ENCODE measurements around the gene SLC25A13.

SLC25A13 gene

GRCh38 chr7:96204601-96205000, 117.3 kb downstream of the SLC25A13 start:
- FAIRE-seq (no peak), DNase-seq (ENCODE audit: low spot score) (no peak)

DNA sequence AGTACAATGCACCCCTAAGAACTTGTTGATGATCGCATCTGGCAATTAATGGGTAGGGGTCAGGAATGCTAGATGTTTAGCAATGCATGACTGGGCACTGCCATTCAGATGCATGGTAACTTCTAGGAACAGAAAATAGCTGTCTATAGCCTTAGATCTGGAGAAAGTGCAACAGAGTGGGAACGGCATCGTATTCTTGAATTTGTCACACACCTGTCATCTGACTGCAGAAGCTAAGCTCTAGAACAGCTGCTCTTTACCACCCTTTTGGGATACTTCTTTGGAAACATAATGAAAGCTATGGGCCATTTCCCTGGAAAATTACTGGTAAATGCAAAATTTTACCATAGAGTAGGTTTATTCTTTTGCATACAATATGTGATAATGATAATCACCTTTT, 118.1 kb downstream of the SLC25A13 start:
- FAIRE-seq: no peak
- DNase-seq (ENCODE audit: low spot score): no peak

DNA sequence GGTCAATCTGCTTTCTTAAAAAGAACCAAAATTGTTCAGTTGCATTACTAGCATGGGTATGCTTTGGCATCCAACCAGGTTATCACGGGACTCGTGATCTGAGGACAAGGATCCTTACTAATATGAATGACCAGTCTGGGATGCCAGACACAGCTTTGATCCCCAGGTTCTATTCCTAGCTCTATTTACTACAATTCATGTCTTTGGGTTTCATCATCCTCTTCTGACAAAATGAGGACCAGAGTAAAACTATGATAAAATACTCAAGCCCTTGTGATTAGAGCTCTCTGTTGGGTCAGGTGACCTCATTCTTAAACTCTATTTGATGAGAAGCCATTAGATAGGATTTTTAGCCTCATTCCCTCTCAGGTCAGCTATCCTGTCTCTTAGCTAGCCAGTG, 119.8 kb downstream of the SLC25A13 start:
- DNase-seq (ENCODE audit: low spot score) (no peak), FAIRE-seq (no peak)

GRCh38 chr7:96200740-96201139, 121.2 kb downstream of the SLC25A13 start:
- DNase-seq (ENCODE audit: low spot score): no peak
- no peak for FAIRE-seq

GRCh38 chr7:96199421-96199820, 122.5 kb downstream of the SLC25A13 start:
- no peak for FAIRE-seq
- no peak for DNase-seq (ENCODE audit: low spot score)

GRCh38 chr7:96198047-96198636, 123.8 kb downstream of the SLC25A13 start:
- no peak for DNase-seq (ENCODE audit: low spot score)
- FAIRE-seq: no peak

- FAIRE-seq: no peak
- no peak for DNase-seq (ENCODE audit: low spot score)
Observed at GRCh38 chr7:96196676-96197075, 125.2 kb downstream of the SLC25A13 start.

- no peak for FAIRE-seq
Observed at GRCh38 chr7:96189129-96189820, 132.6 kb downstream of the SLC25A13 start.

DNA sequence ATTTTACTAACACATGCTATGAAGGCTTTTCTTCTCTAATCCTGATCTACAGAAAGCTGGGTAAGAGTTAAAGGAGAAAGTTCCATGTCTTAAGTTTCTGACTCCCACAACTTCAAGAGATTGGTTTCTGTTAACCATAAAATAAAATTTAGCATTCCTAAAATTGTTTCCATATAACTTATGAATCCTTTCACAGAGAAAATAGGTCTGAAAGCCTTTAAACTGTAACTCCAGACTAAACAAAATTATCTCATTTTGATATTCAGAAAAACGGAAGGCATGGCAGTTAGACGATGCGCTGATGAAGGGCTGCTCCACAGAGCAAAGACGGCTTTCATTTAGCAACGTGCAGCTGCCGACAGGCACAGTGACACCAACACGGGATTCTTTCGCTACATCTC, 133.3 kb downstream of the SLC25A13 start:
- no peak for DNase-seq (ENCODE audit: low spot score)

More at GRCh38 chr7:96189129-96189820, 132.6 kb downstream of the SLC25A13 start:
- no peak for DNase-seq (ENCODE audit: low spot score)

DNA sequence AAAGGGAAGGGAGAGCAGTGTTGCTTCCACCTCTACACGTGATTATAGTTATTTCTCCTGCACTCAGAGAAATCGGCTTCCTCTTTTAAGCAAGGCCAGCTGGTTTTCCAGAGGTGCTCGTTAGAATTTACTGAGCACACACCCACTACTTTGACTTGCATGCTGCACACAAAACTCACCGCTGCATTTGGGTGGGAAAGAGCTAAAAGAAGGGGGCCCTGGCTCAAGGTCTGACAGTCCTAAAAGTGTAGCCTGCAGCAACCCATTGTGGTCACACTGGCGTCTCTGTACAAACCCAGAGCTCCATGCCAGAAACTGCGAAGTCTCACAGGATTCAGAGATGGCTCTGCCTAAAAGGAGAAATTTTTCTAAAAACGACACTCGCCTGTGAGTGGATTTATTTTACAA, 133.7 kb downstream of the SLC25A13 start:
- FAIRE-seq (no peak), DNase-seq (ENCODE audit: low spot score) (no peak)

More for the DNA sequence above, 133.3 kb downstream of the SLC25A13 start:
- FAIRE-seq: no peak

- FAIRE-seq (no peak), DNase-seq (ENCODE audit: low spot score) (no peak)
Observed at GRCh38 chr7:96187735-96188134, 134.2 kb downstream of the SLC25A13 start.

DNA sequence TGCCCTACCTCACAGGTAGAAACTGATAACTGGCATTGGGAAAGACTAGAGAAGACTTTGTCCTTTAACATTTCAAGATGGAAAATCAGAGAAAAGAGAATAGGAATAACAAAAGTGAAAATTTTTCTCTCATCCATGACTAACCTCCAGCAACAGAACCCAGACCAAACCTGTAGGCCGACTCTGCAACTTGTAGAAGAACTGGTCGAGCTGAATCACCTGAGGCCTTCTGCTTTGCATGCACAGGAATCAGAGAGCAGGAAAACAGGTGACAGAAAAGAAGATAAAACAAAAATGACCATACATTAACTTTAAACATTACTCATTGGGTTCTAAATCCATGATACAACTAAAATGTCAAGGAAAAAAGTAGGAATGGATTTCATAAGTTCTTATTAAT, 137.1 kb downstream of the SLC25A13 start:
- no peak for DNase-seq (ENCODE audit: low spot score)
- FAIRE-seq: no peak

DNA sequence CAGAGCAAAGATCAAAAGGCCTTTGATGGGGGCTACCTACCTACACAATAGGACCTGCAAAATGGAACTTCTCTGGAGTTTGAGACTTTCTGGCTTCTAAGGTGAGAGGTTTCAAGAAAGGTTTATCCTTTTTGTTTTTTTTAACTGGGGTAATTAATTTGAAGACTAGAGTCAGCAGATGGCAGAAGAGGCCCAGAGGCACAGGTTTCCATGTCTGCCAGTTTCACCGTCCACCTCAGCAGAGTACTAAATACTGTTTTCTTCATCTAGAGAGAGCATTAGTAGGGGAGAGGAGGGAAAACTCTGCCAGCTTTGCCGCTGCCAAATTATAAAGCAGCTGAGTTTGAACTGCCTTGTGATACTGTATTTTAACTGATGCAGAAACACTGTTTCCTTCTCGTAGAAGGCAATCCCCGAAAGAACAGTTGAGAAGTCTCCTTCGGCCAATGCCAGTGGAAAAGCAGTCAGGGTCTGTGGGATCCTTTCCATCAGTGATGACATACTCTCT, 138.7 kb downstream of the SLC25A13 start:
- FAIRE-seq (no peak), DNase-seq (ENCODE audit: low spot score) (no peak)

GRCh38 chr7:96182424-96183158, 139.3 kb downstream of the SLC25A13 start:
- DNase-seq (ENCODE audit: low spot score) (no peak), FAIRE-seq (no peak)

GRCh38 chr7:96181174-96181573, 140.7 kb downstream of the SLC25A13 start:
- FAIRE-seq (no peak), DNase-seq (ENCODE audit: low spot score) (no peak)

GRCh38 chr7:96179837-96180236, 142.1 kb downstream of the SLC25A13 start:
- FAIRE-seq (no peak), DNase-seq (ENCODE audit: low spot score) (no peak)

DNA sequence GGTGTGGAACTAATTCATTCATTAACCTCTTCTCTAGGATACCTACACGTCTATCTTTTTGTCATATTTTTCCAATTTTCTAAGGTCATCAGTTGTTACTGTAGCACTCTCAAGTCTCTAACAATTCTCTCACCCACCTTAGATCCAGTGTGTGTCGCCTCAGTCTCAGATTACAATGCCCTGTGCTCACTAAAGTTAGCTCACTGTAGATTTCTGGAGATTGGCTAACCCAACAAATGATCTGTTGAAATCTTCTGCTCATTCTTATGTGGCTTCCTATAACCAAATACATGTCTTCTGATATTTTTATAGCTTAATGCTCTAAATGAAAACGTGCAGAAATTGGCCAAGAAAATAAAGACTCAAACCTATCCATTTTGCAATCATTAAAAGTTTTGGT, 142.6 kb downstream of the SLC25A13 start:
- no peak for FAIRE-seq
- no peak for DNase-seq (ENCODE audit: low spot score)

GRCh38 chr7:96178581-96178980, 143.3 kb downstream of the SLC25A13 start:
- no peak for FAIRE-seq
- no peak for DNase-seq (ENCODE audit: low spot score)

- no peak for FAIRE-seq
- DNase-seq (ENCODE audit: low spot score): no peak
Observed at GRCh38 chr7:96177353-96177752, 144.5 kb downstream of the SLC25A13 start.

GRCh38 chr7:96174812-96175211, 147.1 kb downstream of the SLC25A13 start:
- no peak for FAIRE-seq

DNA sequence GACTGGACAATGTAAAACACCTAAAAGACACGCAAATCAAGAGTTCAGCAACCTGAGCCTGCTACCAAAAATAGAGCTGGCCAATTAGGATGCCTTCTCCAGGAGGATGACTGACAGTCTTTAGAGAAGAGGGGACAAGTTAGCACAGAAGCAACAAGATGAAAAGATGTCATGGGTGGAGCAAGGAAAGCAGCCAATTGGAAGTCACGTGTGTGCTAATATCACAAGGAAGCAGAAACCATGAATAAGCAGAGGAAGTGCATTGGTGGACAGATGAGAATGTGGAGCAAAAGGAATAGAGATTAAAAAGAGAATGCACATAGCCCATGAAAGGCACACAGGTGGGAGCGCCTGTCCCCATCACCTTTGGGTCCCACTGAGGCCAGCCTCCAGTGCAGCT, 148.1 kb downstream of the SLC25A13 start:
- no peak for FAIRE-seq
- DNase-seq (ENCODE audit: low spot score): no peak

More at GRCh38 chr7:96174812-96175211, 147.1 kb downstream of the SLC25A13 start:
- no peak for DNase-seq (ENCODE audit: low spot score)

- no peak for FAIRE-seq
- no peak for DNase-seq (ENCODE audit: low spot score)
Observed at GRCh38 chr7:96169439-96169838, 152.5 kb downstream of the SLC25A13 start.

Measured in RCC 7860 (cell line).